Neural cell (in vitro differentiated cells): ENCODE data around the gene KRTAP5-1. TPM values are rescaled to one million over a fixed set of nuclear protein-coding genes. Genes with fewer than 3 reads are reported as not detected.

Source experiments
- H2AFZ ChIP-seq: fragments of 200-600, 300-800 bp; sonication (generic), shearing (Covaris generic); 2 replicates; pipeline ENCODE4 v1.6.0; 2014; ENCODE audit warnings: low read depth, mild to moderate bottlenecking, antibody characterized with exemption, low read length, moderate library complexity
- H3F3A ChIP-seq: fragments of 200-600 bp; shearing (Covaris generic); 2 replicates; pipeline ENCODE4 v1.6.1; 2016; ENCODE audit warnings: mild to moderate bottlenecking, moderate library complexity, mixed read lengths, antibody characterized with exemption, low read length; ENCODE audit not compliant: insufficient read depth, poor library complexity, severe bottlenecking
- H3K27ac ChIP-seq: fragments of 200-600, 300-800 bp; sonication (generic), shearing (Covaris generic); 2 replicates; pipeline ENCODE4 v1.5.1; 2014; ENCODE audit warnings: mild to moderate bottlenecking, low read length, moderate library complexity
- H3K27me3 ChIP-seq: fragments of 300-800, 200-600 bp; sonication (generic), shearing (Covaris generic); 2 replicates; pipeline ENCODE4 v1.6.0; 2014; ENCODE audit warnings: mild to moderate bottlenecking, low read depth, low read length, moderate library complexity; ENCODE audit not compliant: insufficient read depth
- H3K36me3 ChIP-seq: fragments of 300-800, 200-600 bp; sonication (generic), shearing (Covaris generic); 2 replicates; pipeline ENCODE4 v1.5.1; 2014; ENCODE audit warnings: mild to moderate bottlenecking, antibody characterized with exemption, low read length, moderate library complexity; ENCODE audit not compliant: insufficient read depth
- H3K4me2 ChIP-seq: fragments of 300-800, 200-600 bp; sonication (generic), shearing (Covaris generic); 2 replicates; pipeline ENCODE4 v1.6.0; 2014; ENCODE audit warnings: mild to moderate bottlenecking, low read length
- H3K4me3 ChIP-seq: fragments of 300-800, 200-600 bp; sonication (generic), shearing (Covaris generic); 2 replicates; pipeline ENCODE4 v1.5.1; 2014; ENCODE audit warnings: mild to moderate bottlenecking, low read length, moderate library complexity
- H3K79me2 ChIP-seq: fragments of 200-600 bp; shearing (Covaris generic); replicated peaks from 2 replicates; pipeline ENCODE4 v1.6.0; 2014; ENCODE audit warnings: mild to moderate bottlenecking, low read length, moderate library complexity; ENCODE audit not compliant: insufficient read depth
- H3K9ac ChIP-seq: fragments of 300-800, 200-600 bp; sonication (generic), shearing (Covaris generic); 2 replicates; pipeline ENCODE4 v1.6.1; 2016; ENCODE audit warnings: mild to moderate bottlenecking, low read length, mixed read lengths
- H3K9me2 ChIP-seq: fragments of 200-600 bp; shearing (Covaris generic); 2 replicates; pipeline ENCODE4 v1.6.1; 2016; ENCODE audit warnings: mild to moderate bottlenecking, low read length, mixed read lengths; ENCODE audit not compliant: insufficient read depth
- H3K9me3 ChIP-seq: fragments of 200-600, 300-800 bp; sonication (generic), shearing (Covaris generic); 2 replicates; pipeline ENCODE4 v1.6.1; 2016; ENCODE audit warnings: mild to moderate bottlenecking, mixed run types, low read length, moderate library complexity, mixed read lengths
- H4K20me1 ChIP-seq: fragments of 200-600 bp; shearing (Covaris generic); 2 replicates; pipeline ENCODE4 v1.6.1; 2016; ENCODE audit warnings: mild to moderate bottlenecking, mixed run types; ENCODE audit not compliant: insufficient read depth
- CTCF ChIP-seq: fragments of 450-650 bp; IDR thresholded peaks from 2 replicates; pipeline ENCODE4 v1.5.1; 2014; ENCODE audit warnings: antibody characterized with exemption, mild to moderate bottlenecking, moderate library complexity; ENCODE audit not compliant: poor library complexity, severe bottlenecking
- EP300 ChIP-seq: fragments of 450-650 bp; conservative IDR thresholded peaks from 2 replicates; pipeline ENCODE4 v1.6.1; 2014; ENCODE audit warnings: antibody characterized with exemption, mild to moderate bottlenecking, moderate library complexity; ENCODE audit not compliant: poor library complexity, severe bottlenecking
- EZH2 ChIP-seq: fragments of 200-600, 300-800 bp; shearing (Covaris generic), sonication (generic); IDR thresholded peaks from 2 replicates; pipeline ENCODE4 v1.6.1; 2014; ENCODE audit warnings: antibody characterized with exemption, low read length, borderline replicate concordance, mild to moderate bottlenecking; ENCODE audit not compliant: insufficient read depth, poor library complexity, severe bottlenecking
- MXI1 ChIP-seq: fragments of 450-650 bp; conservative IDR thresholded peaks from 2 replicates; pipeline ENCODE4 v1.6.1; 2014; ENCODE audit warnings: antibody characterized with exemption, mild to moderate bottlenecking; ENCODE audit not compliant: poor library complexity, severe bottlenecking
- POLR2AphosphoS5 ChIP-seq: IDR thresholded peaks from 2 replicates; pipeline ENCODE4 v1.6.1; 2012
- RAD21 ChIP-seq: fragments of 450-650 bp; conservative IDR thresholded peaks from 2 replicates; pipeline ENCODE4 v1.6.1; 2014; ENCODE audit warnings: antibody characterized with exemption, mild to moderate bottlenecking, moderate library complexity
- REST ChIP-seq: IDR thresholded peaks from 2 replicates; pipeline ENCODE4 v1.6.1; 2012; ENCODE audit warnings: borderline replicate concordance
- SMC3 ChIP-seq: fragments of 450-650 bp; conservative IDR thresholded peaks from 2 replicates; pipeline ENCODE4 v1.6.1; 2014; ENCODE audit warnings: antibody characterized with exemption, mild to moderate bottlenecking, moderate library complexity; ENCODE audit not compliant: poor library complexity
- TAF1 ChIP-seq: IDR thresholded peaks from 2 replicates; pipeline ENCODE4 v1.6.1; 2012; ENCODE audit warnings: low read depth
- polyA plus RNA-seq: library from polyadenylated mRNA; depleted of rRNA; stranded (reverse); fragments of >200 nt; gene quantifications from 2 replicates; pipeline ENCODE4 v1.2.3, GENCODE V29; 2014

KRTAP5-1 gene
- polyA plus RNA-seq, 1 donor from 2014 or later, result not detected

GRCh38 chr11:1622086-1622485 is 37.0 kb upstream of the KRTAP5-1 start, which contains the start of gene KRTAP5-4:
Gene KRTAP5-4 (minus strand): TSS chr11:1622138. CDS start chr11:1622093, 45 bp downstream.
- H3K4me2 ChIP-seq, result no peak within 1 kb of the TSS
- TF ChIP-seq SMC3, result no peak
- no peak for TF ChIP-seq POLR2AphosphoS5
- no peak for TF ChIP-seq CTCF
- no peak for TF ChIP-seq TAF1
- no peak for TF ChIP-seq MXI1
- TF ChIP-seq EZH2, result no peak
- TF ChIP-seq REST, result no peak
- TF ChIP-seq EP300, result no peak
- TF ChIP-seq RAD21, result no peak
- no peak within 1 kb of the TSS for H2AFZ ChIP-seq
- H3K27ac ChIP-seq, result no peak within 1 kb of the TSS
- H4K20me1 ChIP-seq, result no peaks in the 10 kb centered on the region
- H3F3A ChIP-seq, result no peaks in the 10 kb centered on the region
- H3K9me2 ChIP-seq, result no peaks in the 10 kb centered on the region
- no peaks in the 10 kb centered on the region for H3K79me2 ChIP-seq
- H3K9ac ChIP-seq, result no peak within 1 kb of the TSS
- no peaks in the 10 kb centered on the region for H3K27me3 ChIP-seq
- H3K4me3 ChIP-seq, result no peak within 1 kb of the TSS
- no peaks in the 10 kb centered on the region for H3K36me3 ChIP-seq
- no peaks in the 10 kb centered on the region for H3K9me3 ChIP-seq

GRCh38 chr11:1619449-1619848 is 34.4 kb upstream of the KRTAP5-1 start:
- H3K4me2 ChIP-seq, result no peak overlapping the region
- H3F3A ChIP-seq, result no peaks in the 10 kb centered on the region
- no peak overlapping the region for H3K4me3 ChIP-seq
- no peak overlapping the region for H2AFZ ChIP-seq
- no peak for TF ChIP-seq TAF1
- no peak for TF ChIP-seq REST
- no peak for TF ChIP-seq EZH2
- no peak for TF ChIP-seq CTCF
- TF ChIP-seq POLR2AphosphoS5, result no peak
- TF ChIP-seq RAD21, result no peak
- no peak for TF ChIP-seq SMC3
- TF ChIP-seq MXI1, result no peak
- TF ChIP-seq EP300, result no peak
- no peak overlapping the region for H3K27ac ChIP-seq
- no peaks in the 10 kb centered on the region for H3K36me3 ChIP-seq
- H3K9me2 ChIP-seq, result no peaks in the 10 kb centered on the region
- H3K9ac ChIP-seq, result no peak overlapping the region
- no peaks in the 10 kb centered on the region for H3K27me3 ChIP-seq
- no peaks in the 10 kb centered on the region for H4K20me1 ChIP-seq
- H3K9me3 ChIP-seq, result no peaks in the 10 kb centered on the region
- no peaks in the 10 kb centered on the region for H3K79me2 ChIP-seq
